K562 (cell line): Measurements from ENCODE around the gene MIB2. TPM values are rescaled to one million over a fixed set of nuclear protein-coding genes. Genes with fewer than 3 reads are reported as not detected.

Experiments
- CTCF ChIP-seq, 3 experiments: IDR thresholded peaks in 2 of 3; conservative IDR thresholded peaks in 1 of 3; 2 replicates each; pipeline ENCODE4 v1.5.1; 2011 to 2012; ENCODE audit warnings: low read length in 3 of 3, mild to moderate bottlenecking in 3 of 3, control low read depth in 2 of 3, improper control_type of control experiment in 1 of 3, inconsistent platforms in 1 of 3, low read depth in 1 of 3, mixed read lengths in 1 of 3, moderate library complexity in 1 of 3; ENCODE audit not compliant: insufficient read depth in 2 of 3
- DMBX1 ChIP-seq: fragments of 250-450 bp; sonication (Bioruptor Pico); IDR thresholded peaks from 2 replicates; pipeline ENCODE4 v1.8.0; 2022; ENCODE audit warnings: inconsistent platforms, mild to moderate bottlenecking, moderate library complexity, borderline replicate concordance
- FUS ChIP-seq: fragments of 200-400 bp; formaldehyde crosslinking; optimal IDR thresholded peaks from 2 replicates; pipeline ENCODE3; 2017; ENCODE audit warnings: low read depth, low read length
- KDM2B ChIP-seq: fragments of 250-450 bp; sonication (Bioruptor Pico); IDR thresholded peaks from 2 replicates; pipeline ENCODE4 v1.8.0; 2021; ENCODE audit warnings: mild to moderate bottlenecking, moderate library complexity
- MAFF ChIP-seq: IDR thresholded peaks from 2 replicates; pipeline ENCODE4 v1.6.1; 2012; ENCODE audit warnings: low read length, improper control_type of control experiment
- PHB ChIP-seq: fragments of 250-450 bp; sonication (Bioruptor Pico); IDR thresholded peaks from 2 replicates; pipeline ENCODE4 v1.5.0; 2021
- RUNX1 ChIP-seq: sonication (generic); IDR thresholded peaks from 2 replicates; pipeline ENCODE4 v1.6.1; 2016; ENCODE audit warnings: antibody characterized with exemption, low read depth
- polyA plus RNA-seq, 8 experiments: library from polyadenylated mRNA; depleted of rRNA in 4 of 8; stranded (reverse) in 5 of 8; unstranded in 3 of 8; fragments of >200 nt; fragmentation: Nextera tagmentation in 2 of 8; fragmentation: Illumina TruSeq in 1 of 8; extraction: Ambion mirVana in 2 of 8; extraction: Trizol in 1 of 8; gene quantifications; 2 replicates each; pipeline versions ENCODE4 v1.2.1 to v1.2.3, GENCODE V29; 2011 to 2014; ENCODE audit warnings: inconsistent platforms in 1 of 8, missing spikeins in 1 of 8
- total RNA-seq, 7 experiments: library from RNA; depleted of rRNA in 6 of 7; stranded (reverse); fragments of >200 nt in 6 of 7; fragmentation: Illumina TruSeq in 2 of 7; extraction: Trizol in 2 of 7; gene quantifications; 2 replicates each; pipeline versions ENCODE4 v1.2.1 to v1.2.3, GENCODE V29; 2011 to 2021; ENCODE audit warnings: low replicate concordance in 1 of 7

The MIB2 gene
- total and polyA plus RNA-seq, 9 of the 15 experiments (the other 6 are each of a cell fraction or from before 2014, with no cell fraction given), result 0.04 to 17.0 (median 4.9) TPM; not detected in 1

DNA sequence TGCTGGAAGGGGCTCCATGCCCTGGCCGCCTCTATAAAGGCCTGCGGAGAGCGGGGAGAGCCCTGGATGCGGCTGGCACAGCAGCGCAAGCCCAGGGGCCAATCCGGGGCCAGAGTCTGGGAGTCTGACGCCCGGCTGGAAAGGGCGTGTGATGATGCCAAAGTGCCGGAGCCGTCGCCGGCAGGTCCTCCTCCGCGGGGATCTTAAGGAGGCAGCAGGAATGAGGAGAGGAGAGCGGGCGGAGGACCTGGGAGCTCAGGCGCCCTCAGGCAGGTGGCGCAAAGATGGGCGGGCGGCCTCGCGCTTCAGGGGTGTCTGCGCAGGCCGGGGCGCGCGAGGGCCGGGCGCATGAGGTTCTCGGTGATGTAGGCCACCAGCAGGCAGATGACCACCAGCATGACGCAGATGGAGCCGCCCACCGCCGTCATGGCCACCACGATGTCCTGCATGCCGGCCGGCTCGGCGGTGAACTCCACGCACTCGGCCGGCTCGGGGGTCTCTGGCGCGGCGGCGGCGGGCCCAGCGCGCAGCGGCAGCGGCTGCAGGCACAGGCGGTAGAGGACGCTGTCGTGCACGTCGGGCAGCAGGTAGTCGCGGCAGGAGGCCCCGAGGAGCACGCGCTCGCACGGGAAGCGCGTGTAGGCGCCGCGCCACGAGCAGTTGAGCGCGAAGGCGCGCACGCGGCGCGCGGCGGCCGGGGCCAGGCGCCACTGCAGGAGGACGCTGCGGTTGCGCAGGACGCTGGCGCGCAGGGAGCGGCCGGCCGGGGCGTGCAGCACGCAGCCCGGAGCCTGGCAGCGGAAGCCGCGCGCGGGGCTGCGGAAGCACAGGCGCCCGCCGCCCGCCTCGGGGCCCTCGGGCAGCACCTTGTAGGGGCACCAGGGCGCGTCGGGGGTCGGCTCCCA, 16.0 kb upstream of the MIB2 start (continued):
- TF ChIP-seq CTCF (IDR thresholded peaks at IDR 0.05 in 2 of 3, conservative IDR thresholded peaks at IDR 0.05 in 1 of 3; ENCODE audit: insufficient read depth in 2 of 3, low read depth in 1 of 3, low read length in 3 of 3) (peak in 1 of 3 experiments; percentile 37; a peak in 1 of 6 replicates), MAFF (no peak), FUS (peak; percentile 50), KDM2B (no peak; the same call in 1 of the 2 replicates), PHB (CRISPR knock-in tag) (no peak), DMBX1 (CRISPR knock-in tag) (no peak; the same call in 1 of the 2 replicates), RUNX1 (no peak)
